ENCODE measurements around the gene HOXA3.

- TF ChIP-seq POLR2AphosphoS5 (IDR thresholded peaks at IDR 0.05) (no peak), CTCF (IDR thresholded peaks at IDR 0.05) (no peak)
Measured at GRCh38 chr7:27178366-27178765, 26.0 kb upstream of the HOXA3 start.

All from esophagus muscularis mucosa (tissue), 3 donors.